Motor neuron (in vitro differentiated cells): ENCODE results near the gene USP47. TPM values are rescaled to one million over a fixed set of nuclear protein-coding genes. Genes with fewer than 3 reads are reported as not detected.
A peak's percentile ranks its signal among the peaks of the same experiment; 100 is the strongest.

ENCODE experiments used
- ATAC-seq, 8 experiments: fragments of 200-7000 bp; cut with Tn5 transposase; replicated peaks in 6 of 8; 2 replicates each; pipeline ENCODE4 v1.8.0; 2021; ENCODE audit warnings: mild to moderate bottlenecking in 8 of 8, moderate library complexity in 8 of 8
- H3K27ac ChIP-seq, 2 donors: fragments of 250-450 bp; sonication (Bioruptor Pico); 2 replicates each; pipeline ENCODE4 v1.9.0; 2021; ENCODE audit warnings: antibody characterized with exemption in 2 of 2, mild to moderate bottlenecking in 2 of 2, moderate library complexity in 1 of 2
- H3K4me1 ChIP-seq, 2 donors: fragments of 250-450 bp; sonication (Bioruptor Pico); replicated peaks in 1 of 2; 2 replicates each; pipeline ENCODE4 v1.6.1; 2021; ENCODE audit warnings: antibody characterized with exemption in 2 of 2, mild to moderate bottlenecking in 2 of 2, moderate library complexity in 1 of 2
- H3K4me3 ChIP-seq, 5 donors: fragments of 250-450 bp; sonication (Bioruptor Pico); 2 replicates each; pipeline ENCODE4 v1.9.0; 2021; ENCODE audit warnings: antibody characterized with exemption in 5 of 5, mild to moderate bottlenecking in 5 of 5, moderate library complexity in 4 of 5
- WGBS, 10 experiments: fragments of 450-650 bp; shearing (Covaris generic); methylation state at CpG; one replicate each; pipeline ENCODE4 v1.0.0; 2022; 5-methylcytosine and 5-hydroxymethylcytosine counted together
- in situ Hi-C, 9 experiments: fragments of 400-800 bp; cut with MboI; loops; one replicate each; pipeline ENCODE4 v1.15.0; 2021; ENCODE audit warnings: low sequenced_read_pairs in 9 of 9, low pct_unique_long_range_greater_than_20kb in 2 of 9; ENCODE audit not compliant: unreplicated experiment in 9 of 9
- total RNA-seq, 8 experiments: library from RNA; unstranded; fragments of 300-600 nt; gene quantifications; 2 replicates each; pipeline versions ENCODE4 v1.2.3 to v1.2.4, GENCODE V29; 2022

The USP47 gene
- total RNA-seq, 8 experiments from 2014 or later = 50.1 to 104 (median 63.8) TPM

- H3K4me3 ChIP-seq = no peak overlapping the region
- in situ Hi-C loops = no loop called here
- peaks cover 0 to 6% of the 10 kb centered on the region in 2 donors for H3K4me1 ChIP-seq
- 8 to 92% (median 78%) methylated on average over 2 to 8 of the region's 8 CpGs; no CpG with 5 or more reads in 3 of the 10 experiments for WGBS, 10 experiments
- ATAC-seq = peak in 3 of 8 experiments; percentile 30 to 94 (median 91)
- H3K27ac ChIP-seq = no peak overlapping the region
Measured at GRCh38 chr11:11998091-11998781, 156.5 kb downstream of the USP47 start.

GRCh38 chr11:12001186-12001585, 159.4 kb downstream of the USP47 start:
- 60 to 100% (median 80%) methylated on average over 1 to 7 of the region's 7 CpGs; no CpG with 5 or more reads in 1 of the 10 experiments for WGBS, 10 experiments
- in situ Hi-C loops = no loop called here
- H3K4me1 ChIP-seq = no peaks in the 10 kb centered on the region
- no peak overlapping the region for H3K4me3 ChIP-seq
- no peak overlapping the region for H3K27ac ChIP-seq
- ATAC-seq = peak in 1 of 8 experiments; percentile 48

GRCh38 chr11:12003336-12003735, 161.6 kb downstream of the USP47 start:
- in situ Hi-C loops = no loop called here
- WGBS, 10 experiments = 40 to 100% (median 100%) methylated on average over 1 of the region's 2 CpGs; no CpG with 5 or more reads in 6 of the 10 experiments
- Histone ChIP-seq H3K4me3 (no peak overlapping the region), H3K4me1 (peaks cover 4 to 5% of the 10 kb centered on the region in 2 donors), H3K27ac (no peak overlapping the region)
- ATAC-seq = no peak

- in situ Hi-C loops = no loop called here
- WGBS, 10 experiments = 51 to 100% (median 78%) methylated on average over 2 to 4 of the region's 4 CpGs; no CpG with 5 or more reads in 1 of the 10 experiments
- Histone ChIP-seq H3K27ac (no peak overlapping the region), H3K4me1 (peaks cover 4 to 5% of the 10 kb centered on the region in 2 donors), H3K4me3 (no peak overlapping the region)
- no peak for ATAC-seq
Measured at GRCh38 chr11:12003815-12004214, 162.0 kb downstream of the USP47 start.

GRCh38 chr11:12005061-12005460, 163.3 kb downstream of the USP47 start:
- Histone ChIP-seq H3K27ac (no peak overlapping the region), H3K4me3 (no peak overlapping the region), H3K4me1 (peaks cover 8 to 10% of the 10 kb centered on the region in 2 donors)
- in situ Hi-C loops = no loop called here
- no peak for ATAC-seq
- 65 to 100% (median 99%) methylated on average over 1 to 4 of the region's 4 CpGs for WGBS, 10 experiments

- in situ Hi-C loops = no loop called here
- WGBS, 10 experiments = 14 to 100% (median 57%) methylated on average over 1 of the region's 1 CpG; no CpG with 5 or more reads in 5 of the 10 experiments
- no peak overlapping the region for H3K27ac ChIP-seq
- no peak overlapping the region for H3K4me3 ChIP-seq
- H3K4me1 ChIP-seq = peaks cover 9 to 12% of the 10 kb centered on the region in 2 donors
- ATAC-seq = peak in 2 of 8 experiments; percentile 14 to 66
Measured at GRCh38 chr11:12005476-12005875, 163.7 kb downstream of the USP47 start.

- no peak for ATAC-seq
- in situ Hi-C loops = no loop called here
- no peak overlapping the region for H3K27ac ChIP-seq
- WGBS, 10 experiments = 93 to 100% (median 96%) methylated on average over 1 to 4 of the region's 7 CpGs; no CpG with 5 or more reads in 6 of the 10 experiments
- H3K4me3 ChIP-seq = no peak overlapping the region
- H3K4me1 ChIP-seq = peaks cover 9 to 12% of the 10 kb centered on the region in 2 donors
Measured at GRCh38 chr11:12006552-12007229, 164.9 kb downstream of the USP47 start.

- WGBS, 10 experiments = 88 to 100% (median 93%) methylated on average over 2 to 3 of the region's 5 CpGs; no CpG with 5 or more reads in 5 of the 10 experiments
- no peak for ATAC-seq
- Histone ChIP-seq H3K4me1 (peaks cover 9 to 12% of the 10 kb centered on the region in 2 donors), H3K4me3 (no peak overlapping the region), H3K27ac (no peak overlapping the region)
- in situ Hi-C loops = no loop called here
Measured at GRCh38 chr11:12007230-12007593, 165.4 kb downstream of the USP47 start.

GRCh38 chr11:12007769-12008737, 166.3 kb downstream of the USP47 start, which contains the start of gene DKK3:
TSS of gene DKK3 (minus strand) at chr11:12008626. CDS start at chr11:12008582, 44 bp downstream.
- peak; percentile 20 to 55 (median 44) for ATAC-seq
- H3K4me3 ChIP-seq = peak within 1 kb of the TSS; percentile 51 to 96 (median 61)
- peaks cover 9 to 12% of the 10 kb centered on the region in 2 donors for H3K4me1 ChIP-seq
- in situ Hi-C loops = no loop called here
- peak within 1 kb of the TSS; percentile 54 to 81 for H3K27ac ChIP-seq
- WGBS, 10 experiments = 0 to 62% (median 42%) methylated on average over 2 to 15 of the region's 71 CpGs; no CpG with 5 or more reads in 4 of the 10 experiments

Other genes starting within 250 kb of the USP47 start
- gene GALNT18, start 220.0 kb upstream of the USP47 start, total RNA-seq = 10 to 100 TPM in 3 of 8 experiments, 1 to 10 TPM in 5; 5.3 to 13.2 (median 8.2) TPM
- 100 to 1,000 TPM in 2 of 8 experiments, 10 to 100 TPM in 6; 13.0 to 616 (median 61.2) TPM for gene DKK3, start 166.7 kb downstream of the USP47 start, total RNA-seq